ENCODE results near the gene FCGBP.
"Not testable (repeated sequence)": the region's sequence is repeated elsewhere in the genome, so short reads cannot be mapped to it uniquely, and the experiment has no call there.

DNA sequence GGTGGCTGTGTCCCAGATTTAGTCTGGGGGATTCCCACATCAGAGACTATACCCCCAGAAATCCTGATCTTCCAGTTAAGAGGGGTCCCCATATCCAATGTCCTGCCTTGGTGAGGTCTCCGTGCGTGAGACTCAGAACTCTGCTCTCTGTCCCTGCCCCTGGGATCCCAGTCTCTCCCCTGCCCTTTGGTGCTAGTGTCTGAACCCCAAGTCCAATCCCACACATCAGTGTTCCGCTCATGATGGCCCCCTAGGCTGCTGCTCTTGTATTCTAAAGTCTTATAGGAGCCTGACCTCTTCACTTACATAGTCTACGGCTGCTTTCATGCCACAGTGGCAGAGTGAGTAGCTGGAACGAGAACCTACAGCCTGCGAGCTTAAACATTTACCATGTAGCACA lies 35.6 kb downstream of the FCGBP start:
- not testable (repeated sequence) for TF ChIP-seq POLR2A (IDR thresholded peaks at IDR 0.05; ENCODE audit: borderline replicate concordance, extremely low read depth, insufficient read depth, insufficient read length); EZH2 (IDR thresholded peaks at IDR 0.05); CEBPB (IDR thresholded peaks at IDR 0.05; ENCODE audit: low read depth); POLR2AphosphoS5 (IDR thresholded peaks at IDR 0.05; ENCODE audit: low read depth, low read length); TCF7L2 (IDR thresholded peaks at IDR 0.05; ENCODE audit: borderline replicate concordance, extremely low read depth, insufficient read depth, insufficient read length); EZH2phosphoT487 (IDR thresholded peaks at IDR 0.05; ENCODE audit: borderline replicate concordance); JUND (IDR thresholded peaks at IDR 0.05); RAD21 (IDR thresholded peaks at IDR 0.05; ENCODE audit: low read depth)
- TF ChIP-seq, protein P1, sequence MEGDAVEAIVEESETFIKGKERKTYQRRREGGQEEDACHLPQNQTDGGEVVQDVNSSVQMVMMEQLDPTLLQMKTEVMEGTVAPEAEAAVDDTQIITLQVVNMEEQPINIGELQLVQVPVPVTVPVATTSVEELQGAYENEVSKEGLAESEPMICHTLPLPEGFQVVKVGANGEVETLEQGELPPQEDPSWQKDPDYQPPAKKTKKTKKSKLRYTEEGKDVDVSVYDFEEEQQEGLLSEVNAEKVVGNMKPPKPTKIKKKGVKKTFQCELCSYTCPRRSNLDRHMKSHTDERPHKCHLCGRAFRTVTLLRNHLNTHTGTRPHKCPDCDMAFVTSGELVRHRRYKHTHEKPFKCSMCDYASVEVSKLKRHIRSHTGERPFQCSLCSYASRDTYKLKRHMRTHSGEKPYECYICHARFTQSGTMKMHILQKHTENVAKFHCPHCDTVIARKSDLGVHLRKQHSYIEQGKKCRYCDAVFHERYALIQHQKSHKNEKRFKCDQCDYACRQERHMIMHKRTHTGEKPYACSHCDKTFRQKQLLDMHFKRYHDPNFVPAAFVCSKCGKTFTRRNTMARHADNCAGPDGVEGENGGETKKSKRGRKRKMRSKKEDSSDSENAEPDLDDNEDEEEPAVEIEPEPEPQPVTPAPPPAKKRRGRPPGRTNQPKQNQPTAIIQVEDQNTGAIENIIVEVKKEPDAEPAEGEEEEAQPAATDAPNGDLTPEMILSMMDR (IDR thresholded peaks at IDR 0.05 in 2 of 3, conservative IDR thresholded peaks at IDR 0.05 in 1 of 3; ENCODE audit: borderline replicate concordance in 1 of 3, insufficient read depth in 1 of 3, low read depth in 2 of 3, low read length in 2 of 3): not testable (repeated sequence)
- TF ChIP-seq, protein P2, sequence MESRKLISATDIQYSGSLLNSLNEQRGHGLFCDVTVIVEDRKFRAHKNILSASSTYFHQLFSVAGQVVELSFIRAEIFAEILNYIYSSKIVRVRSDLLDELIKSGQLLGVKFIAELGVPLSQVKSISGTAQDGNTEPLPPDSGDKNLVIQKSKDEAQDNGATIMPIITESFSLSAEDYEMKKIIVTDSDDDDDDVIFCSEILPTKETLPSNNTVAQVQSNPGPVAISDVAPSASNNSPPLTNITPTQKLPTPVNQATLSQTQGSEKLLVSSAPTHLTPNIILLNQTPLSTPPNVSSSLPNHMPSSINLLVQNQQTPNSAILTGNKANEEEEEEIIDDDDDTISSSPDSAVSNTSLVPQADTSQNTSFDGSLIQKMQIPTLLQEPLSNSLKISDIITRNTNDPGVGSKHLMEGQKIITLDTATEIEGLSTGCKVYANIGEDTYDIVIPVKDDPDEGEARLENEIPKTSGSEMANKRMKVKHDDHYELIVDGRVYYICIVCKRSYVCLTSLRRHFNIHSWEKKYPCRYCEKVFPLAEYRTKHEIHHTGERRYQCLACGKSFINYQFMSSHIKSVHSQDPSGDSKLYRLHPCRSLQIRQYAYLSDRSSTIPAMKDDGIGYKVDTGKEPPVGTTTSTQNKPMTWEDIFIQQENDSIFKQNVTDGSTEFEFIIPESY (IDR thresholded peaks at IDR 0.05; ENCODE audit: extremely low read depth, insufficient replicate concordance, low read length): not testable (repeated sequence)

Measured in HCT116 (cell line).